Glomerular endothelial cell (primary cell): ENCODE data around the gene SLC7A11. TPM values are rescaled to one million over a fixed set of nuclear protein-coding genes. Genes with fewer than 3 reads are reported as not detected.

Experiments used
- DNase-seq: peaks from one replicate; pipeline ENCODE4 v3.0.0-alpha.2; 2011; ENCODE audit warnings: low read depth, low spot score; ENCODE audit errors: extremely low read depth
- total RNA-seq: library from RNA; depleted of rRNA; stranded (reverse); fragments of >200 nt; gene quantifications from 2 replicates; pipeline ENCODE4 v1.2.3, GENCODE V29; 2015

SLC7A11 gene
- 28.0 and 36.9 TPM in 2 replicates for total RNA-seq

DNA sequence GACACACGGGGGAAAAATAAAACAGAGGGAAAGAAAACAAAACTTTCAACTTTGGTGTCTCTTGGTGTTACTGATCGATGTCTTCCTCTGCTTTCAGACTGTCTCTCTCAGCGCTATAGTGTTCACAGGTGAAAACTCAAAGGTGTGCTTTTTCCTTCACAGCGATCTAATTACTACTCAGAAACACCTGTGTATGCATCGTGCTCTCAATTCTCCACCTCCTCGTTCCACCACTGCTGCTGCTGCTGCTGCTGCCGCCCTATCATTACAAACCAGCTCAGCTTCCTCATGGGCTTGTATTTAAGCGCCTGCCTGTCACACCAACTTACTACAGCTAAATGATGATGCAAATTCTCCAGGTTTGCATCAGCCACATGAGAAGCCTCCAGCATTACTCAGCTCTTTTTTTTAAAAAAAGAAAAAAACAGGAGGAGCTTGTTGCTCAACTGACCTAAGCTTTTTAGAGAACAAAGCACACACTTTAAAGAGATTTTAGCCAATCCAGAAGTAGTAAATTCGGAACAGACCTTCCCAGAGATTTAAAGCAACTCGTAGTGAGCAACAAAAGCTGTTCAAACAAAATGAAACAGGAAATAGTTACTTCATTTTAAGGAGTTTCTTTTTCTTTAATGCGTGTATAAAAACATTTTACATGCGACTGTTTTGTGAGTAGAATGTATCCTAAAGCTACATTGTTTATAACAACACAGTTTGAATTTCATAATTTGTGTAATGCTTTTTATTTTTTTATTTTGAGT lies at the start of gene SLC7A11:
Gene SLC7A11, minus strand, starts transcription at position 274 of the 758 bp plus-strand sequence. CDS start 280 bp downstream, outside the sequence.
- DNase-seq = peak; percentile 96

DNA sequence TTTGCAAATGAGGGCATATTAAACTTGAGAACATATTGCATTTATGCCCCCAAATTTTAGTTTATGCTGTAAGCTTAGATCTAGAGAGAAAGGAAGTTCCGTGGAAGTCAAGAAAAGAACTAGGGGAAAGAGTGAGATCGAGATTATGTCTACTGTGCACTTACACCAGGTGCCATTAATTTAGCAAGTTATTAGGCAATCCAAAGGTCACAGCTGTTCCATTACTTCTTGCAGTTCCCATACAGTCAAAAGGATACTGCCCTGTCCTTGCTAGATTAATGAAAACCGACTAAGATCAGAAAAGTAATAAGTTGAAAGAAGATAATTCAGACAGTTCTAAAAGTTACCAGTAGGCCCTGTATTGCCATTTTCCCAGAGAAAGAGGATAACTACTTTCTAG lies 49.3 kb upstream of the SLC7A11 start:
- no peak for DNase-seq

DNA sequence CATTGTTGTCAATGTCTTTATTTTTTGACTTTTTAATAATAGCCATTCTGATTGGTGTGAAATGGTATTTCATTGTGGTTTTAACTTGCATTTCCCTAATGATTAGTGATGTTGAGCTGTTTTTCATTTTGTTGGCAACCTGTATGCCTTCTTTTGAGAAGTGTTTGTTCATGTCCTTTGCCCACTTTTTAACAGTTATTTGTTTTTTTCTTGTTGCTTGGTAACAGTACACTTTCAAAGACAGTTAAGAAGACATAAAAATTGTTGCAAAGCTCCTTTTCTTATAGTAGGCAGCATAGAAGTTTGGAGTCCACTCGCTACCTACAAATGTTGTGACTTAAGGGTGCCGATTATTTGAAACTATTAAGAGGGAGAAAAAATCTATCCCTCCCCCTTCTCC lies 48.7 kb upstream of the SLC7A11 start:
- DNase-seq = no peak

DNA sequence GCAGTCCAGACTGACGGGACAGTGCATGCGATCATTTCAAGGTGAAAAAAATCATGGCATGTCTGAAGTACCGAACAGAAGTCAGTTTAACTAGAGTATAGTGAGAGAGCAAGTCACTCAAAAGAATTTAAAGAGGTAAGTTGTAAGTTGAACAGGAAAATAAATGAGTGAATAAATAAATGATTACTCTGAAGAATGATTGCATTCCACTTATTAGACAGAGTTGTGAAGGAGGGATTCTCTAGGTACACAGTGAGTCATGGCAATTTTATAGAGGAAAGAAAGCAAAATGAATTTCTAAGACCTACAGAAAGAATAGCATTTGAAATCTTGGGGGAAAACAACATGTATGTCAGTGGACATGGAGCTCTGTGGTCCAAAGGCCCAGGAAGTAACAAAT lies 37.1 kb upstream of the SLC7A11 start:
- DNase-seq = no peak

DNA sequence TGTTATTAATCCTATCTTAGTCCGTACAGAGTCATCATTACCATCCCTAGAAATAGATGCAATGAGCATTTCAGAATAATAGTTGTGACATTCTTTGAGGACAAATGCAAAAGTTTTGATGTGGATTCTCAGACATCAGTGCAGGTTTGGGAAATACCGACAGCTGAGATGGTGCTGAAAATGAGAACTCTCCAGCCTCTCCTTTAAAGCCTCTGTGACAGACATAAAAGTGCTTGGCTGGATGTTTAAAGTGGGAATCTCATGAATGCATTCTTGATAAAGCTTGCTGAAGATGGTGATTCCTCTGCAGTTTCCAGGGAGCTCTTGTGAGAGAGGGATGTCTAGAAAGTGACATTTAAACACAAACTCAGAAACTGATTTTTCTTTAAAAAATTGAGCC lies 35.0 kb upstream of the SLC7A11 start:
- DNase-seq = no peak

DNA sequence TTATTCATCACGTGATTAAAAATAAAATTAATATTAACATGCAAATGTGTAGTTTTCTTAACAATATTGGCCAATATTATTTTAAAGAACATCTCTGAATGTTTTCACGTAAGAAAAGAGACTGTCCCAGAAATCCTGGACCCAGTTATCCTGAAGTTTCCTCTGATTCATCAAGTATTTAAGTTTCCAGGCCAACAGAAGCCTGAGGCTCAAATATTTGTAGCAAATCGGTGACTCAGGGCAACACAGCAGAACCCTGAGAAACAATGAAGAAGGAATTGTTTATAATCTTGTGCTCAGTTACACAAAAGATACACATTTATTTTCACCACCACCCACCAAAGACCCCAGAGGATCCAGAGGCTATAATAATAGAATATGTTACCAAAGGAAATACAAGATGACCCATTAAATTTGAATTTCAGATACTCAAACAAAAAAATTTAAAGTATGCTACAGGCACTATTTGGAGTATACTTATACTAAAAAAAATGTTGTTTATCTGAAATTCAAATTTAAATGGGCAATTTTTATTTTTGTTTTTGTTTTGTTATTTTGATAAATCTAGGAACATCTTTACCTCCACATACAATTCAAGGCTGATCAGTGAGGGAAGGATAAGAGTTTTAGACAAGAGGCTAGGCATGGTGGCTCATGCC lies 33.9 kb upstream of the SLC7A11 start:
- DNase-seq = peak; percentile 88

DNA sequence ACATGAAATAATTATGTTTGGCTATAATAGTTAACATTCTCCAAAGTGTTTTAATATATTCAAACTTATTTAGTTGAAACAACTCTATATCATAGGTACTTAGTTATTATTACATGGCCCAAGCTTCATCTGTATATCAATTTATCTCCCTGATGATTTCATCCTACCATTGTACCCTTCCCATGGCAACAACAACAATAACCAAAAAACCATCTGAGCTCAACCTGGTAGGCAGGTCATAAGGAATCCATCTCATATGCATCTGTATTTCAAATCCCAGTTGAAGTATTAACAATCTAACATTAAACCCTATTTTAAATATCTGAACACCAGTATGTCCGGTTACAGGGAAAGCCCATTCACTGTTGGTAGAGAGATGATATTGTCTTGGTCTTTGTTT lies 33.1 kb upstream of the SLC7A11 start:
- no peak for DNase-seq

DNA sequence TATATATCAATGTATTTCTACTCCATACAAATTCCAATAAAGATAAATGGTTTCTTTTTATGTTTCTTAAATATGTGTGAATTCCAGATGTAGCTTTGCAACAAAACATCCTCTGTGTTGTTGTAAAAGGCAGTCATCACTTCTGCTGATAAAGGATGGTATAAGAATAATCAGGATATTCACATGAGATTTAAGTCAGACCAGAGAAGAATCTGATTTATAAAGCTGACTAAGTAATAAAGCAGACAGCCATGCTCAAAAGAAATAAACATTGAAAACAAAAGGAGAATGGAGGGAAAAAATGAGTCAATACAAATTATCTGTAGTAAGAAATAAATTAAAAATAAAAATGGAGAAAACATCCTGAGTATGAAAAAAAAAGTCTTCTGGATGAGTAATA lies 27.0 kb upstream of the SLC7A11 start:
- DNase-seq = no peak

DNA sequence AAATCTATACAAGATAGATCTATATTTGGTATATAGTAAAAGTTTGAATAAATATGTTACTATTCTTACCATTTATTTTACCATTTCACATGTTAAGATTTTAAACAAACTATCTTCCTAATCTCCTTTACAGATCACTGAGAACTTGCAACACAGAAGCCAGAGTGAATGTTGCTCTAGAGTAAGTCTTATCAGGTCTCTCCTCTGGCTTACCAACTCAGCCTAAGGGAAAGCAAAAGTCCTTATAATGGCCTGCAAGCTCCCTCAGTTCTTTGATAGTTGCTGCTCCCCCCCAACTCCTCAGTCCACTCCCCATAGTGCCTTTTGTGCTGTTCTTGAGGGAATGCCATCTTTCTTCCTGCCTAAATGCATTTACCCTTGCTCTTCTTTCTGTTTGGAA lies 25.7 kb upstream of the SLC7A11 start:
- DNase-seq = no peak

DNA sequence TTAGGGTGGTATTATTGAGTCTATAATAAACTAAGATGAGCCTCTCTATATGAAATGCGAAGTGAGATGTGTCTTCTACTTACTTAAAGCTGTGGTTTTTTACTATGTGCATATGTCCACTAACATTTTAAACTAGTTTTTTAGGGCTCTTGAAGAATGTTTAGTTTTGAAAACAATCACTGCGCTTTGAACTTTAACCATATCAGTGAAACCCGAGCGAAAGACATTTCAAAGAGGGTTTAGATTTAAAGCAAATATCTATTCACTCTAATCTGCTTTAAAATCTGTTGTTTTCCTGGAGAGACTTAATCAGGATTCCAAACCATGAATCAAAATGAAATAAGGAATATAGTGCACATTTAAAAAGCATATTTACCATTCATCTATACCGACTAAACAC lies 24.8 kb upstream of the SLC7A11 start:
- DNase-seq = no peak

DNA sequence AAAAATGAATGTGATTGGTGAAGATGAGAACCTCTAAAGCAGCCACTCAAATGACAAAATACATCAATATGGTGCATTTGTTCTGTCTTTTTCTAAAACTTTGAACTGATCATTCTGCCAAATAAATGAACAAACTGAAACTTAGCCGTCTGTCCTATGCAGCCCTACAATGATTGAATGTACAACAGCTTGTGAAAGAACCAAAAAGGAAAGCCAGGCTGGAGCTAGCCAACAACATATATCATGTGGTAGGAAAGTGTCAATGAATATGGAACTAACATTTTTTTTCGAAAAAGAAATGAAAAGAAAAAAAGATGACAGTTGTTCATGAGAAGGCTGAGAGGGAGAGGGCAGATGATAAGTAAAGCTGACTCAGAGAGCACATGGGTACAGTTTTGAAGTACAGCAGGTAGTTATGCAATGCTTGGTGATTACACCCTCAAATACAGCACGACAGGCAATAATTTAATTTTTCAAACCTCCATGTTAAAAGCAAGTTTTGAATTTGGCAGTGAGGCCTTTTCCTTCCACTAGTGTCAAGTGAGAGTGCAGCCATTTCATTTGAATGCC lies 21.2 kb upstream of the SLC7A11 start:
- DNase-seq = no peak

DNA sequence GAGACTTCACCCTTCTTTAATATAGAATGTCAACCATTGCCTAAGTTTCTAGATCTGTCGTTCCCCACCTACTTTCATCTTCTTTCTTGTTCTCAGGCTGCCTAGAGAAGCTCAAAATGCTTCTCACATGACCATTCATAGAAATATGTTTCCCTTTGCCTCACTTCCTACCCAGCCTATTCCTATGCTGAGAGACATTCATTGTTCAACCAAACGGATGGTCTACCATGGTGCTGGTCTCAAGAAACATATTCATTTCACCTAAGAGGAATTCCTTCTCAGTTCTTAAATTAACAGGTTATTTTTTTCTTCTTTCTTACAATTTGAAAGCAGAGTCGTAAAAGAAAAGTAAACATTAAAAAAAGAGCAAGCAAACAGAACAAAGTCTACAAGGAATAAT lies 20.3 kb upstream of the SLC7A11 start:
- no peak for DNase-seq

DNA sequence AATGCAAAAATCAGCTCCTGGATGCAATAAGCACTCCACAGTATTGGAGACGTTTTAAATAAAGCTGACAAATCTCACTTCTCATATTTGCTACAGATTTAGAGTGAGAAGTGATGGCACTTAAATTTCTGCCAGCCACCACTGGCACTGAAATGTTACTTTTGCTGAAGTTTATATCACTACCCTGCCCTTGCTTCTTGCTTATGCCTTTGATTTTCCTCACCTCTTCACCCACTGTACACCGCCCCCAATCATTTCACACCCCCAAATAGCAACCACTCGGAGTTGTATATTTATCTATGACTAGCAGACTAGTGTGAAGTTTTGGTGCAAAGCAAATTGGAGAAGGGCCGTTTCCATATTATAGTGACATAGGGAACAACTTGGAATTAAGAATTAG lies 19.9 kb upstream of the SLC7A11 start:
- no peak for DNase-seq

DNA sequence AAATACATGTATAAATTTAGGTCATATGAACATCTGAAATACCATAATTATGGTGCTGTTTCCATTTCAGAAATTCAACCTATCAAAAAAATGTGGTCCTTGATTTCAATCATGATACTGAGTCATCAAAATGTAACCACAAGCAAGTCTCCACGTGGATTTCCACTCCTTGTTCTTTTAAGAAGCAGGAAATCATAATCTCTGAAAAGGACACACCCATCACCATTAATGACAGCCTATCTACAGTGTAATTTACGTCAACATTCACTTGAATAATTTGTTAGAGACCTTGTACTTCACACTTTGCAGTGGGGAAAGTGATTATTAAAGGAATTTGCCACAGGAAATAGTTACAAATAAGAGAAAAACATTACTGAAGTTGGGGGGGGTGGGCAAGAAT lies 17.7 kb upstream of the SLC7A11 start:
- DNase-seq = peak; percentile 34

DNA sequence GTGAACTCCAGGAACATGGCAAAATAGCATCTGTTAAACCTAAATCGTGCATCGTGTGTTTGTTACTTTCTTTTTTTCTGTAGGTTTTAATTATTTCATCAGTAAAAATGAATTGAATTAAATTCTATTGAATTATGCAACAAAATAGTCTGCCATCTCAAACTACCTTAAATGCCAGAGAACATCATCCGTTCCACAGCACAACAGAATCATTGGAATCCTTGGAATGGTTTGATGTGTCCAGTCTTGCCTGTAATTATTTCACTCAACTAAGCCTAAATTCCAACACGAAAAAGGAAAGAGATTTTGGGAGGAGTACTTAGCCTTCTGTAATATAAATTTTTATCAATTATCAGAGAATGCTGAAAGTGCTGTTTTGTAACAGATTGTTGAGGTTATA lies 17.1 kb upstream of the SLC7A11 start:
- DNase-seq = no peak

DNA sequence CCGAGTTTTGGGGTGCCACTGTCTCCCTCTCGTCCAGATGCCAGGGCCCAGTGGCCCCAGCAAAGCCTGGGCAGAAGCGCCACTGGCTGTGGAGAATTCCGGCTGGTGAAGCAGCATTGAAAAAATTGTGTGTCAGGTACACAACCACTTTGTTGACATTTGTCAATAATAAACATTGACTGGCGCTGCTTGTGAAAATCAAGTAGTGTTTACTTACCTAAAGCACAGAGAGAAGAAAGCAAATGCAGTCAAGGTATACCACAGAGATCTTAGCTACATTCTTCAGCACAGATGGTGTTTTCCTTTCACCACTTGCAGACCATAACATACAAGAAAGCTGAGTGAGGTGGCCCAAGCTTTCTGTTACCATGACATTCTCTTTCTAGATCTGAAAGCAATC lies 14.5 kb upstream of the SLC7A11 start:
- no peak for DNase-seq

DNA sequence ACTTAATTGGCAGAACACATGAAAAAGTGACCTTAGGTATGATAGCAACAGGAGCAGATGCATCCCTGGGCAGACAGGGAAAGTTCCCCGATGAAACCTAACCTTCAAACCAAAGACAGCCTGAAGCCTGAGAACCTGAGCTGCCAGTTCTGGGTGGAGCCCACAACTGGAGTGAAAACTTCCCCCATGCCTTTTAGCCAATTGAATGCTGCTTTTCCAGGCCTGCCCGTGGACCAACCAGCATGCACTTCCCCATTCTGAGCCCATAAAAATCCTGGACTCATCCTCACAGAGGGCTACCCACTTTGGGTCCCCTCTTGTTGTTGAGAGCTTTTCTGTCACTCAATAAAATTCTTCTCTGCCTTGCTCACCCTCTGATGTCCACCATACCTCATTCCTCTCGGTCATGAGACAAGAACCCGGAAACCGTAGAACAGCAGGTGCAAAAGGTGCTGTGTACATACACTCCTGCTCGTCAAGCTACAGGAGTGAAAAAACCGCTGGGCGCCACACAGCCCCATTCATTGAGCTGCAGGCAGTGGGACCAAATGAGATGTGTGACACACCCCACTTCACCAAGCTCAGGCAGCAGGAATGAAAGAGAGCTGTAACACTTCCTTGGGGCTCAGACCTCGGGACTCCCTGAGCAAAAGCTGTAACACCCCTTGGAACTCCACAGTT lies 13.9 kb upstream of the SLC7A11 start:
- no peak for DNase-seq

DNA sequence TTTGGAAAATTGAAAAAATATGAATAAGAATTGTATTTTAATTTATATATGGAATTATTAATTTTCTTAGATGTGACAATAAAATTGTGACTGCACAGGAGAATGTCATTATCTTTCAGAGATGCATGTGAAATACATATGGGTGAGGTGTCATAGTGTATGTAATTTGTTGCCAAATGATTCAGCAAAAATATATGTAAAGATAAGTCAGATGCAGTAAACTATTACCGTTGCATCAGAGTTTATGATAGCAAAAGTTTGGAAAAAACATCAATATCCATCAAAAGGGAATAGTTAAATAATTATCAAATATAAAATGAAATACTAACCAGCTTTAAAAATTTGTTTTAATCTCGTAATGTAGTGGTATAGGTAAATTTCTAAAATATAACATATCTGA lies 10.4 kb upstream of the SLC7A11 start:
- DNase-seq = no peak

DNA sequence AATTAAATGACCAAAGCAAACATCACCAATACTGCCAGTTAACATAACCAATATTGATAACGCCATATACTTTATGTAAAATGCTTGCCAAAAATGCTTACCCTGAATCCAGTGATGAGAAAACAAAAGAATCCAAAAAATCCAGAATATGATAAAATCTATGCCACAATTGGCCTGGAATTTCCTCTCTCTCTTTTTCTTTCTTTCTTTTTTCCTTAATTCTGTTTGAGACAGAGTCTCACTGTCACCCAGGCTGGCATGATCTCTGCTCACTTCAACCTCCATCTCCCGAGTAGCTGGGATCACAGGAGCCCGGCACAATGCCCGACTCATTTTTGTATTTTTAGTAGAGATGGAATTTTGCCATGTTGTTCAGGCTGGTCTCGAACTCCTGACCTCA lies 9.8 kb upstream of the SLC7A11 start:
- DNase-seq = no peak

DNA sequence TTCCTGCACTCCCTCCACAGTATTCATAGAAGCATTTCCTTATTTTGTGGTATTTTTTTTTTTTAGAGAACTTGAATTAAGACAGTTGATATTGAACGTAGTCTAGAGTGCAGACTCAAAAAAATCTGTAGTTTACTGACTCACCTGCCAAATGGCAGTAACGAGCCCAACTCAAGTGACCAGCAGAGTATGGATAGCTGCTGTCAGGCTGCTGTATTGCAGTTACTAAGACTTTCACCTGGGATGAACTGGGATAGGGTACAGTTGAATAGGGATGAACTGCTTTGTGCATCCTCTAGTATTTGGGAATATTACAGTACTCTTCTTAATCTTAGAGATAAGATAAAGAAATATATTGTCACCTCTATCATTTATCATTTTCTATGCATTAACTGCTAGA lies 7.0 kb upstream of the SLC7A11 start:
- no peak for DNase-seq

DNA sequence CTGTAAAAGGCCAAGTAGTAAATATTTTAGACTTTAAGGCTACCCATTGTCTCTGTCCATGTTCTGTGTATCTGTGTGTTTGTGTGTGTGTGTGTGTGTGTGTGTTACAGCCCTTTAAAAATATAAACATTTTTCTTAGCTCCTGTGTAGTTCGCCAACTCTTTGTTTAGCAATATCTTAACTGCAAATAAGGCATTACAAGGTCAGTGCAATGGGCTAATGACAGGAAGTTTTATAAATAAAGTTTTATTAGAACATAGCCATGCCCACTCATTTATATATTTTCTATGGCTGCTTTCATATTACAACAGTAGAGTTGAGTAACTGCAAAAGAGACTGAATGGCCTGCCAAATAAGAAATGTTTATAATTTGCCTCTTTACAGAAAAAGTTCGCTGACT lies 5.9 kb upstream of the SLC7A11 start:
- DNase-seq = no peak

DNA sequence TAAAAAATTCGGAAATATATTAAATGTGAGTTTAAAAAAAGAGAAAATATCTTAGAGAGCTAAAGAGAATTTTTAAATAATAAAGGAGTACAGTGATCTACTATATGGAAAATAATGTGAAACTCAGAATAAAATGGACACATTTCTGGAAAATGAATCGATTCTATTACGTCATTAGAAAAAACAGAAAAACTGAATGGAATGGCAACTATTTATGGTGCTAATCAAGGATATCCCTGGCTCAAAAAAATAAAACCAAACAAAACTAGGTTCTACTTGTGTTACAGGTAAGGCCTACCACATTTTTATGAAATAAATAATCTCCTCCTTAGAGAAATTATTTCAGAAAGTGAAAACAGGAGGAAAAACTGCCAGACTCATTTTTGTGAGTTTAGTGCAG lies 5.5 kb upstream of the SLC7A11 start:
- no peak for DNase-seq
